GM06990 (cell line): ENCODE results near the gene ISM1.

Source experiments
- DNase-seq: peaks from one replicate; pipeline ENCODE4 v3.0.0-alpha.2; 2011; ENCODE audit not compliant: insufficient read length; ENCODE audit errors: extremely low read depth
- H3K27me3 ChIP-seq: replicated peaks from 2 replicates; pipeline ENCODE4 v1.6.0; 2011; ENCODE audit warnings: low read length; ENCODE audit not compliant: control insufficient read depth, insufficient read depth
- H3K36me3 ChIP-seq: 2 replicates; pipeline ENCODE4 v1.5.1; 2011; ENCODE audit warnings: low read length; ENCODE audit not compliant: control insufficient read depth, insufficient read depth
- H3K4me3 ChIP-seq: replicated peaks from 2 replicates; pipeline ENCODE4 v1.5.1; 2011; ENCODE audit warnings: low read depth, mild to moderate bottlenecking, control low read depth, low read length
- CTCF ChIP-seq: IDR thresholded peaks from 2 replicates; pipeline ENCODE4 v1.5.1; 2011; ENCODE audit warnings: low read length, control low read depth, mild to moderate bottlenecking, inconsistent platforms; ENCODE audit not compliant: insufficient read depth, poor library complexity, severe bottlenecking

The ISM1 gene

GRCh38 chr20:13312300-13312699 lies 91.2 kb downstream of the ISM1 start:
- no peak for DNase-seq
- TF ChIP-seq CTCF, result no peak
- Histone ChIP-seq H3K27me3 (no peaks in the 10 kb centered on the region), H3K4me3 (no peak overlapping the region), H3K36me3 (no peaks in the 10 kb centered on the region)

GRCh38 chr20:13313201-13313600 lies 92.1 kb downstream of the ISM1 start:
- H3K4me3 ChIP-seq, result no peak overlapping the region
- no peaks in the 10 kb centered on the region for H3K36me3 ChIP-seq
- TF ChIP-seq CTCF, result no peak
- H3K27me3 ChIP-seq, result no peaks in the 10 kb centered on the region
- no peak for DNase-seq

GRCh38 chr20:13317439-13317838 lies 96.4 kb downstream of the ISM1 start:
- no peak for DNase-seq
- TF ChIP-seq CTCF, result no peak
- Histone ChIP-seq H3K4me3 (no peak overlapping the region), H3K27me3 (no peaks in the 10 kb centered on the region), H3K36me3 (no peaks in the 10 kb centered on the region)

- H3K36me3 ChIP-seq, result no peaks in the 10 kb centered on the region
- TF ChIP-seq CTCF, result no peak
- no peak overlapping the region for H3K4me3 ChIP-seq
- no peaks in the 10 kb centered on the region for H3K27me3 ChIP-seq
- DNase-seq, result no peak
These were observed 97.9 kb downstream of the ISM1 start for GRCh38 chr20:13318871-13319521.

GRCh38 chr20:13320702-13321101 lies 99.6 kb downstream of the ISM1 start:
- no peaks in the 10 kb centered on the region for H3K27me3 ChIP-seq
- H3K36me3 ChIP-seq, result no peaks in the 10 kb centered on the region
- H3K4me3 ChIP-seq, result no peak overlapping the region
- TF ChIP-seq CTCF, result no peak
- no peak for DNase-seq

- Histone ChIP-seq H3K36me3 (no peaks in the 10 kb centered on the region), H3K27me3 (no peaks in the 10 kb centered on the region), H3K4me3 (no peak overlapping the region)
- TF ChIP-seq CTCF, result no peak
- no peak for DNase-seq
These were observed 100.3 kb downstream of the ISM1 start for GRCh38 chr20:13321416-13321815.
